NCI-H82 treated with DMSO at 0.1 percent for 48 hours (cell line): ENCODE measurements around the gene PARP4.
"Not testable (repeated sequence)": the region's sequence is repeated elsewhere in the genome, so short reads cannot be mapped to it uniquely, and the experiment has no call there.

Source experiments
- DNase-seq: peaks from one replicate; lab custom pipeline; 2025; ENCODE audit not compliant: unreplicated experiment; lab: John Stamatoyannopoulos, UW

PARP4 gene

GRCh38 chr13:24452044-24452443, 60.5 kb downstream of the PARP4 start:
- DNase-seq, result no peak

- DNase-seq, result no peak
Measured at GRCh38 chr13:24450530-24450929, 62.0 kb downstream of the PARP4 start.

DNA sequence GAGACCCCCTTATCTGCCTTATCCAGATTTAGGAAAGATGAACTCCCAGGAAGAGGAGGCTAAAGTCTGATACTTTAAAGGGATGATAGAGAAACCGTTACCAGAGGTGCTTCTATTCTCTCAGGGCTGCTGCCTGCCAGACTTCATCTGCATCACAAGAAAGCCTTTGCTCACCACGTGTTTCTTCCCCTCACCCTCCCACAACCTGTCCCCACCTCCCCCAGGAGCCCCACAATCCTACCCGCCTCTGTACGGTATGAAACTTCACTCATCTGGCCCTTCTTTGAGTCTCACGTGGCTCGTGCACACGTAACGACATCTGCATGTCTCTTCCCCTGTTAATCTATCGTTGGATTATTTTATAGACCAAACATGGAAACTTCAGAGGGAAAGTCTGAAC, 67.7 kb downstream of the PARP4 start:
- not testable (repeated sequence) for DNase-seq

DNA sequence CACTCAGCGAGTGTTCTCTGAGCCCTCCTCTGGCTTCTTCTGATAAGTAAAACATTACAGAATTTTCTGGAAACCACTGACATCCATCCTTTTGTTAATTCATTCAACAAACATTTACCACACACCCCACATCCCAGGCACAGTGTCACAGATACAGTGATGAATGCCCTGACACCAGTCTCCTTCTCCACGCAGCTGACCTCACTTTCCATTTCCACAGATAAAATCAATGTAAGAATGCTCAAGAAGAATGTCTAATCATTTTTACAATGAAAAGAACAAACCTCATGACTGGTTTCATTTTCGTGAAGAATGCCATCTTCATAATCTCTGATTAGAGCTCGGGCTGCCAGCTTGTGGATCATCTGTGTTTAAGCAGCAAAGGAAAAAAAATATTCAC, 69.2 kb downstream of the PARP4 start:
- no peak for DNase-seq

DNA sequence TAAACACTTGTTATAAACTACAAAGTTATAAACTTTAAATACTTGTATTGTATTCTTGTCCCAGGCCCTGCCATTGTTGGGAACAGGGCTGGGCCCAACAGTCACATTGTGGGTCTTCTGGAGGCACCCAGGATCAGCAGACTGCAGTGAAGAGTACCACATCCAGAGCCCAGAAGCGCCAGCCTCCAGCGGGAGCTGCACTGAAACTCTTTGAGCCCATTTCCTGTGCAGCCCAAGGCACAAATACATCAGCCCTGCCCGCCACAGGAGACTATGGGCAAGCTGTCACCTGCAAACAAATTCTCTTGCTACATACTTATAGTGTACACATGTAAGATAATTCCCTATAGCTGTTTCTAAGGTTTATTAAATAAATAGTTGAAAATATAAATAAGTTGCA, 86.5 kb downstream of the PARP4 start:
- not testable (repeated sequence) for DNase-seq

GRCh38 chr13:24419668-24420067, 92.9 kb downstream of the PARP4 start:
- not testable (repeated sequence) for DNase-seq

DNA sequence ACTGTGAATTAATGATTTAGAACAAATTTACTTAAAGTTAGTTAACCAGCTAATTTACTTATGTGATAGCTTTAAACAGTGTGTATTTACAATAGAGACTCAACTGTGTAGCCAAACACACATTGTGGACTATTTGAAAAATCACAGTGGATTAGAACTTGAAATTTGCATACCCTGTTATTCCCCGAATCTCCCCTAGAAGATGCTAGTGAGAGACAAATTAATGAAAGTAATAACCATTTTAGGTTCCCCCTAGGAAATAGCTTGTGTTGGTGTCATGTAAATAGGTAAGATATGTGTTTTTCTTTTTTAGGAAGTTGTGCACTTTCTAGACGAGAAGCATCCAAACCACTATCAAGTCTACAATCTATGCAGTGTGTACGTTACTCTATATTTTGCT, 104.7 kb downstream of the PARP4 start:
- no peak for DNase-seq

DNA sequence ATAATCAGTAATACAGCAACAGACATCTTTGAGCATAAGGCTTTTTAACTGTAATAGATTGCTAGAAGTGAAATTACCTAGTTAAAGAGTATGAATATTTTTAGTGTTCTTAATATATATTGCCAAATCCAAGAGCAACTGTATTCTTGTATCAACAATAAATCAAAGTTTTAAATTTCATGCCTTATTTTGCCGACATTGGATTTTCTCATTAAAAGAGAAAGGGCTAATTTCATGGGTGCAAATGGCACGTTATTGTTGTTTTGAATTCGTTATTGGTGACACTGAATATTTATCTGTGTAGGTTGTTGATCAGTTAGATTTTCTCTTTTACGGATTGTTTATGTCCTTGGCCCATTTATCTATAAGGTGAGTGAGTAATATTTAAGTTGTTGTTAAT, 106.1 kb downstream of the PARP4 start:
- DNase-seq, result no peak

GRCh38 chr13:24396821-24397220, 115.8 kb downstream of the PARP4 start:
- no peak for DNase-seq

GRCh38 chr13:24392972-24393371, 119.6 kb downstream of the PARP4 start:
- DNase-seq, result no peak

DNA sequence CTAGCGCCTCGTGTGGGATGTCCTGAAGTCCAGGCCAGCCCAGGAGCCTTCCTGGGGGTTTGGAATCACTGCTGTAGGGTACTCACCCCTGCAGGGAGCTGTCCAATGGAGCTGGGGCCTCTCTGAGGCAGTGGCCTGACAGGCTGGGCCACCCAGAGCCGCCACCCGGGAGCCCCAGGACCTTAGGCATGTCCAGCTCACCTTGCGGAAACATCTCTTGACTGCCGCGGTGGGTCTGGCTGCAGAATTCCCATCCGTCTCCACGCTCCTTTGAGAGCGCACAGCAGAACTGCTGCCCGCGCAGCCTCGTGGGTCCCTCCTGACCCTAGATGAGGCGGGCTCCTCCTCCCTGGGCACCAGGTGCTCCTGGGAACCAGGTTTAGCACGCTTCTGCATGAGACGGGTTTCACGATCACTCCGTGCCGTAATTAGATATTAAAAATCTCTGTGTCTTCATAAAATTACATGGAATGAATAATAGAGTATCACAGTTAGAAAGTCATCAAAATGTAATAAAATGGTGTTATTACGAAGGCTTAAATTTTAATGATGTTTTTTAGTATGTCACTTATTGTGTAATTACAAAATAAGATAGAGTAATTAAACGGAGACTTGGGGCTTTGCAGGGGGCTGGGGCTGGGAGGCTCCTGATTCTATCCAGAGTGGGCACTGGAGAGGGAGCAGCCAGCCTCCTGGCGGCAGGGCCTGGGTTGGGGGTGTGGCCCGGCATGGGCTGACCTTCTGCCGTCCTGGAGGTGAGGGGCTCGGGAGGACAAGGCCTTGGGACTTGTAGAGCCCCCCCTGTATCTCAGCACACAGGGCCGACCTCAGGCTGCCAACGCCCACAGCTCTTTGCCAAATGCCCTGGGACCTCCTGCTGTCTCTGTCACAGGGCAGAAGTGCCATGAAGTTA, 120.6 kb downstream of the PARP4 start:
- DNase-seq, result not testable (repeated sequence)

GRCh38 chr13:24390795-24391194, 121.8 kb downstream of the PARP4 start:
- DNase-seq, result not testable (repeated sequence)

- no peak for DNase-seq
Measured at GRCh38 chr13:24389506-24389905, 123.1 kb downstream of the PARP4 start.

DNA sequence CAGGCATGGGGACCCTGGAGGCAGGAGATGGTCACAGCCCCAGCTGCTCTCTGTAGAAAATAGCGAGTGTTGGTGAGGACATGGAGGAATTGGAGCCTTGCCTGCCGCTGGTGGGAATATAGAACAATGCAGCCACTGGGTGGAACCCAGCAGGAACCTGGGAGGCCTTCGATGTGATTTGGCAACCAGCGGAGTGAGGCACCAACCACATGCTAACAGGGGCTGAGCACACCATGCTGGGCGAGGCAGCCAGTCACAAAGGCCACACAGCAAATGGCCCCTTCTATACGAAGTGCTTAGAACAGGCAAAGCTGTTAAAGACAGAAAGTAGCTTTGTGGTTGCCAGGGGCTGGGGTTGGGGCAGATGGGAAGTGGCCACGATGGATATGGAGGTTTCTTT, 123.8 kb downstream of the PARP4 start:
- DNase-seq, result not testable (repeated sequence)

GRCh38 chr13:24386816-24387708, 125.5 kb downstream of the PARP4 start:
- DNase-seq, result no peak

DNA sequence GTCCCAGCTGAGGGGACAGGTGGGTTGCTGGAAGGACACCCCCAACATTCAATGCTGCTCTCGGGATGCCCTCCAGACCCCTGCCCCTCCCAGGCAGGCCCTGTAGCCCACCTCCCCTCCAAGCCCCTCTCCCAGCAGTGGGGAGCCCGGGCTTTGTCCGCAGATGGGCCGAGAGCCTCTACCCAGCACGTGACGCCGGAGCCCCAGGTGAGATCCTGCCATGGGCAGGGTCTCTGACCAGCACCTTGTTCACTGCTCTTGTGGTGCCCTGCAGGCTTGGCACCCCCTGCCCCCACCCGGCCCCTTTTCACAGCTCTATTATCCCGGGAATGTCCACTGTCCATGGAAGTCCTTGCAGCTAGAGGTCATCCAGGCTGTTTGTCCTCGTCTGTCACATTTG, 126.7 kb downstream of the PARP4 start:
- DNase-seq, result no peak

- not testable (repeated sequence) for DNase-seq
Measured at GRCh38 chr13:24384946-24385345, 127.6 kb downstream of the PARP4 start.

GRCh38 chr13:24384091-24384490, 128.5 kb downstream of the PARP4 start:
- DNase-seq, result not testable (repeated sequence)

DNA sequence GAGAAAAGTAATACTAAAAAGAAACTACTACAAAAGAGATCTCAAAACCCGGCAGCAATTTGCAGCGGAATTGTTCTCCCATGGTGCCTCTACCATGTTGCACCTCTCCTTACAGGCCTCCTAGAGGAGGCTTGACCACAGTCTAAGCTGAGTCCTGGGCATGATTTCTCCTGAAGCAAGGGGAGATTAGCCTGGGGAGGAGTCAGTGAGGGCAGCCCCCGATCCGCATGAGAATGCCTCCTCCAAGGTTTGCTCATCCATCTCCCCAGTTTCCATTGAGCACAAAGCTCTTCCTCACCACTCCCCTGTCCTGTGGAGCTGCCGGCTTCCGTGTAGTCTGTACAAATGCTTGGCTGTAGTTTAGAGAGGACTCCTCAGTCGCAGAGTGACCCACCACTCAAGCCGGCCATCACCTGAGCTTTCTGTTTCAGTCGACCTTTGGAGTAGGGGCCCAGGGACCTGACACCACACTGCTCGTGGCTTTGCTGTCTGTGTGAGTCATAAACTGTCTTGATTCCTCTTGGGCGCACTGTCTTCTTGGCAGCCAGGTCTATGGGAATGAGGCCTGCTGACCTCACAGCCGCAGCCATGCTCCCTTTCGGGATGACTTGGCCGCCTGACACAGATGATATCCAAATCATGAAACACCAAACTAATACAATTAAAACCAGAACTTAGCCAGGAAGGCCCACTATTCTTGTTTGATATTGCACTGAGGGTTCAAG, 130.9 kb downstream of the PARP4 start:
- DNase-seq, result no peak

DNA sequence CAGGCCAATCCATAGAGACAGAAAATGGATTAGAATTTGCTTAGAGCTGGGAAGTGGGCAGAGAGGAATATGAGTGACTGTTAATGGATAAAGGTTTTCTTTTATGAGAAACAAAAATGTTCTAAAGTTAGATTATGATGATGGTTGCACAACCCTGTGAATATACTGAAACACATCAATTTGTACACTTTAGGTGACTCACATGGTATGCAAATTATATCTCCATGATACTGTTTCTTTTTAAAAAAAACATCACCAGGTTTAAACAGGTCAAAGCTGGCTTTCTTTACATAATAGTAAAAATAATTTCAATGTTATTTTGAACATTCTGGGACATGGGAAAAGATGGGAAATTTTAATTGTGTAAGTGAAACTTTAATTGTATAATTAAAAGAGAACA, 131.7 kb downstream of the PARP4 start:
- DNase-seq, result not testable (repeated sequence)

DNA sequence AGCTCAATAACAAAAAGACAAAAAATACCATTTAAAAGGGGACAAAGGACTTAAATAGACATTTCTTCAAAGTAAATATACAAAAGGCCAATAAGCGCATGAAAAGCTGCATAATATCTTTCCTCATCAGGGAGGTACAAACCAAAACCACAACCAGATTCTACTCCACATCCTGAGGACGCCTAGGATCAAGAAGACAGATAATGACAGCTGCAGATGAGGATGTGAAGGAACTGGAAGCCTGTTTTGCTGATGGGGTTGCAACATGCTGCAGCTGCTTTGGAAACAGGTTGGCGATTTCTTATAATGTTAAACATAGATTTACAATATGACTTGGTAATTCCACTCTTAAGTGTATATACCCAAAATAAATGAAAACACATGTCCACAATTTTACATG, 132.4 kb downstream of the PARP4 start:
- DNase-seq, result not testable (repeated sequence)
